ENCODE results near the gene MFSD2A.

The MFSD2A gene

GRCh38 chr1:39917825-39918224, 37.1 kb upstream of the MFSD2A start:
- H3K9me2 ChIP-seq (replicated peaks; ENCODE audit: control insufficient read depth, low read length), result no peaks in the 10 kb centered on the region
- TF ChIP-seq CTCF (IDR thresholded peaks at IDR 0.05; ENCODE audit: low read depth, low read length, poor library complexity, severe bottlenecking) (no peak), EZH2phosphoT487 (IDR thresholded peaks at IDR 0.05; ENCODE audit: borderline replicate concordance, low read length) (no peak)
- no peak overlapping the region for H3K27ac ChIP-seq (ENCODE audit: low read depth, low read length)
- H3F3A ChIP-seq (ENCODE audit: control insufficient read depth, insufficient read depth), result no peaks in the 10 kb centered on the region
- H3K27me3 ChIP-seq (ENCODE audit: control insufficient read depth, low read length), result no peaks in the 10 kb centered on the region
- H3K79me2 ChIP-seq (ENCODE audit: control insufficient read depth, low read length), result no peaks in the 10 kb centered on the region
- no peak overlapping the region for H3K4me2 ChIP-seq (ENCODE audit: low read length)
- H3K36me3 ChIP-seq (ENCODE audit: control insufficient read depth, low read length), result no peaks in the 10 kb centered on the region
- 0 out of 2 replicates have a peak, but pooled peaks cover 4% of the 10 kb centered on the region for H3K4me1 ChIP-seq (ENCODE audit: control insufficient read depth, low read length)
- no peaks in the 10 kb centered on the region for H4K20me1 ChIP-seq (ENCODE audit: control insufficient read depth, insufficient read depth, low read depth, low read length)
- no peaks in the 10 kb centered on the region for H3K9me3 ChIP-seq (ENCODE audit: control insufficient read depth, insufficient read depth, low read length)
- H3K4me3 ChIP-seq (ENCODE audit: low read length), result no peak overlapping the region

GRCh38 chr1:39919545-39919944, 35.4 kb upstream of the MFSD2A start:
- H3K9me2 ChIP-seq (replicated peaks; ENCODE audit: control insufficient read depth, low read length), result no peaks in the 10 kb centered on the region
- H3K9me3 ChIP-seq (ENCODE audit: control insufficient read depth, insufficient read depth, low read length), result no peaks in the 10 kb centered on the region
- no peak overlapping the region for H3K27ac ChIP-seq (ENCODE audit: low read depth, low read length)
- H3K4me3 ChIP-seq (ENCODE audit: low read length), result no peak overlapping the region
- H3K79me2 ChIP-seq (ENCODE audit: control insufficient read depth, low read length), result no peaks in the 10 kb centered on the region
- H3K4me1 ChIP-seq (ENCODE audit: control insufficient read depth, low read length), result 0 out of 2 replicates have a peak, but pooled peaks cover 4% of the 10 kb centered on the region
- no peaks in the 10 kb centered on the region for H3F3A ChIP-seq (ENCODE audit: control insufficient read depth, insufficient read depth)
- no peaks in the 10 kb centered on the region for H3K27me3 ChIP-seq (ENCODE audit: control insufficient read depth, low read length)
- H4K20me1 ChIP-seq (ENCODE audit: control insufficient read depth, insufficient read depth, low read depth, low read length), result no peaks in the 10 kb centered on the region
- H3K36me3 ChIP-seq (ENCODE audit: control insufficient read depth, low read length), result no peaks in the 10 kb centered on the region
- no peak overlapping the region for H3K4me2 ChIP-seq (ENCODE audit: low read length)
- TF ChIP-seq EZH2phosphoT487 (IDR thresholded peaks at IDR 0.05; ENCODE audit: borderline replicate concordance, low read length), result no peak
- TF ChIP-seq CTCF (IDR thresholded peaks at IDR 0.05; ENCODE audit: low read depth, low read length, poor library complexity, severe bottlenecking), result peak; percentile 65

GRCh38 chr1:39922251-39922688, 32.7 kb upstream of the MFSD2A start:
- Histone ChIP-seq H4K20me1 (ENCODE audit: control insufficient read depth, insufficient read depth, low read depth, low read length) (no peaks in the 10 kb centered on the region), H3K9me2 (replicated peaks; ENCODE audit: control insufficient read depth, low read length) (no peaks in the 10 kb centered on the region), H3K79me2 (ENCODE audit: control insufficient read depth, low read length) (no peaks in the 10 kb centered on the region), H3K36me3 (ENCODE audit: control insufficient read depth, low read length) (no peaks in the 10 kb centered on the region), H3K9me3 (ENCODE audit: control insufficient read depth, insufficient read depth, low read length) (no peaks in the 10 kb centered on the region), H3K4me2 (ENCODE audit: low read length) (no peak overlapping the region), H3K27ac (ENCODE audit: low read depth, low read length) (no peak overlapping the region), H3K27me3 (ENCODE audit: control insufficient read depth, low read length) (no peaks in the 10 kb centered on the region), H3K4me1 (ENCODE audit: control insufficient read depth, low read length) (peaks cover 17% of the 10 kb centered on the region), H3F3A (ENCODE audit: control insufficient read depth, insufficient read depth) (no peaks in the 10 kb centered on the region), H3K4me3 (ENCODE audit: low read length) (no peak overlapping the region)
- TF ChIP-seq EZH2phosphoT487 (IDR thresholded peaks at IDR 0.05; ENCODE audit: borderline replicate concordance, low read length), result no peak
- no peak for TF ChIP-seq CTCF (IDR thresholded peaks at IDR 0.05; ENCODE audit: low read depth, low read length, poor library complexity, severe bottlenecking)
